Activated naive CD4-positive, alpha-beta T cell treated with anti-CD3 and anti-CD28 coated beads for 36 hours (primary cell): ENCODE results near the gene ATP6V0E1. TPM values are rescaled to one million over a fixed set of nuclear protein-coding genes. Genes with fewer than 3 reads are reported as not detected.
A peak's percentile ranks its signal among the peaks of the same experiment; 100 is the strongest.

ENCODE experiments used
- CTCF ChIA-PET: fragments of 350-600 bp; sonication (Branson Sonifier 250); formaldehyde crosslinking; loops from one replicate; lab custom pipeline; 2021; ENCODE audit warnings: antibody characterized with exemption; lab: Charles Lee
- DNase-seq: peaks from one replicate; pipeline ENCODE4 v3.0.0-alpha.2; 2020
- H3K27ac Mint-ChIP-seq: one replicate; pipeline ENCODE4 v1.8.0; 2021; ENCODE audit warnings: mild to moderate bottlenecking, mixed read lengths
- H3K27me3 Mint-ChIP-seq: one replicate; pipeline ENCODE4 v1.8.0; 2021; ENCODE audit warnings: low read depth, mixed read lengths
- H3K36me3 Mint-ChIP-seq: one replicate; pipeline ENCODE4 v1.8.0; 2021; ENCODE audit warnings: low read depth, mixed read lengths
- H3K4me1 Mint-ChIP-seq: one replicate; pipeline ENCODE4 v1.8.0; 2021; ENCODE audit warnings: low read depth, mixed read lengths
- H3K4me3 Mint-ChIP-seq: one replicate; pipeline ENCODE4 v1.8.0; 2021; ENCODE audit warnings: mild to moderate bottlenecking, moderate library complexity, mixed read lengths
- H3K9me3 Mint-ChIP-seq: one replicate; pipeline ENCODE4 v1.8.0; 2021; ENCODE audit warnings: mixed read lengths
- intact Hi-C: fragments of 100-400 bp; cut with micrococcal nuclease; formaldehyde crosslinking; loops from one replicate; pipeline ENCODE4 v1.15.1; 2023
- total RNA-seq, 2 experiments: library from RNA; stranded (reverse); gene quantifications; one replicate each; pipeline ENCODE4 v1.2.3, GENCODE V29; 2021

ATP6V0E1 gene
- 10 to 100 TPM; 70.9 to 71.9 TPM for total RNA-seq

DNA sequence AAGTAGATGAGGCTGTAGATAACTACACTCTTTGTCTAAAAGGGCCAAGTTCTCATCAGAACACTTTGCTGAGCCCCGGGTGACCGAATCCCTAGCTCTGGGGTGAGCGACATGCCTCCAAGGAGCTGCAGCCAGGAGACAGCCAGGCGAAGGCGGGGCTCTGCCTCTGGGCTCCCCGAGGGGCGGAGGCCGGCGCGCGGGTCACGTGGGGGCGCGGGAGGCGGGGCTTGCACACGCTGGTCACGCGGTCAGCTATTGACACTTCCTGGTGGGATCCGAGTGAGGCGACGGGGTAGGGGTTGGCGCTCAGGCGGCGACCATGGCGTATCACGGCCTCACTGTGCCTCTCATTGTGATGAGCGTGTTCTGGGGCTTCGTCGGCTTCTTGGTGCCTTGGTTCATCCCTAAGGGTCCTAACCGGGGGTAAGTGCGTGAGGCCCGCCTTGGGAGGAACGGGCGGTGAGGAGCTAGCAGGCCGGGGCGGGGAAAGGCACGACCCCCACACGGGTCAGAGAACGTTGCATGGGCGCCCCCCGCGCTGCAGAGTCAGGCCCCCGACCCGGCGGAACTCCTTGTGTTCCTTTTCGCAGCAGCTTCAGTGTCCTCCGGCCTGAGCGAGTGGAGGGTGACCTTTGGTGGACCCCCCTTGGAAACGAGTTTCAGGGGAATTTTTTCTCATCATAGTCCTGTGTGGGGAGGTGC, at the start of gene ATP6V0E1:
TSS of gene ATP6V0E1 (plus strand) at position 230 of the 702 bp plus-strand sequence. CDS start at position 320, 90 bp downstream.
- Mint-ChIP-seq H3K36me3 (peaks cover 20% of the 10 kb centered on the region), H3K4me1 (peaks cover 34% of the 10 kb centered on the region), H3K27me3 (no peaks in the 10 kb centered on the region), H3K4me3 (peak within 1 kb of the TSS; percentile 97), H3K27ac (peak within 1 kb of the TSS; percentile 97), H3K9me3 (no peaks in the 10 kb centered on the region)
- CTCF ChIA-PET = interaction anchor here (0.6 to 2.8 kb wide), 25 partner anchors 10 to 353 kb away, joined by 3 to 20 read pairs (median 4); partner anchors contain the start of gene BNIP1
- intact Hi-C loops = loop anchor here (1.0 to 2.0 kb wide), 11 partner anchors 24 to 633 kb away; partner anchors contain the start of genes BNIP1, BOD1, RPL26L1 and STC2
- peak; percentile 97 for DNase-seq

DNA sequence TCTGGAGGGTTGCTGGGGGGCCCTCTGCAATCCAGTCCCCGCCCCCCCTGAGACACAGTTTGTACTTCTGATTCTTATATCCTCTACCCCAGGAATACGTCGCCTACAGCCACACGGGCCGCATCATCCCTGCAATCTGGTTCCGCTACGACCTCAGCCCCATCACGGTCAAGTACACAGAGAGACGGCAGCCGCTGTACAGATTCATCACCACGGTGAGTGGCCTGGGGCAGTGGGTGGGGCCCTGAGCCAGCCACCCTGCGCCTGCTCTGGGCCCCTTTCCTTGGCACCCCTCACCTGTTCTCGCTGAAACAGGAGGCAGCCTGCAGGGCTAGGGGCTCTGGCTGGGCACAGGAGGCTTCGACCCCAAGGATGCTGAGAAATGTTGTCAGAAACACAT, 48.5 kb upstream of the ATP6V0E1 start:
- H3K36me3 Mint-ChIP-seq = peaks cover 3% of the 10 kb centered on the region
- H3K27ac Mint-ChIP-seq = no peak overlapping the region
- no peak for DNase-seq
- no peaks in the 10 kb centered on the region for H3K4me1 Mint-ChIP-seq
- no peak overlapping the region for H3K4me3 Mint-ChIP-seq
- intact Hi-C loops = loop anchor here (10.0 kb wide), 1 partner anchor 460 kb away; no protein-coding TSS in a partner anchor
- no peaks in the 10 kb centered on the region for H3K9me3 Mint-ChIP-seq
- CTCF ChIA-PET = interaction anchor here (1.0 to 15.8 kb wide), 2 partner anchors 218 to 223 kb away, joined by 4 to 274 read pairs; no protein-coding TSS in a partner anchor
- no peaks in the 10 kb centered on the region for H3K27me3 Mint-ChIP-seq

DNA sequence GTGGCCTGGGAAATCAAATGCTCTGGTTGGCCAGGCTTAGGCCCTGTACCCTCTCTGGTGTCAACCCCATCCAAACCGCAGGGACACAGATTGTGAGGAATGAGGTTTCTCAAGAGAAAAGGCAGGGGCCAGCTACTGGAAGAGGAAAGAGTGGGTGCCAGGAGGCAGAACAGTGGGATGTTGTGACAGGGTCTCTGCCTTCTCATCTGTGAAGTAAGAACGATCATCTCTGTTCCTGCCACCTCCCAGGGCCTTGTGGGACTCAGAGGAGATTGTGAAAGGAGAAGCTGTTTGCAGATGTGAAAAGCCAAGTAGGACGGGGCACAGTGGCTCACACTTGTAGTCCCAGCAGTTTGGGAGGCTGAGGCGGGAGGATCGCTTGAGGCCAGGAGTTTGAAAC, 47.2 kb upstream of the ATP6V0E1 start:
- H3K27ac Mint-ChIP-seq = no peak overlapping the region
- no peaks in the 10 kb centered on the region for H3K27me3 Mint-ChIP-seq
- CTCF ChIA-PET = interaction anchor here (1.2 to 15.8 kb wide), 3 partner anchors 10 to 239 kb away, joined by 4 to 274 read pairs (median 7); no protein-coding TSS in a partner anchor

DNA sequence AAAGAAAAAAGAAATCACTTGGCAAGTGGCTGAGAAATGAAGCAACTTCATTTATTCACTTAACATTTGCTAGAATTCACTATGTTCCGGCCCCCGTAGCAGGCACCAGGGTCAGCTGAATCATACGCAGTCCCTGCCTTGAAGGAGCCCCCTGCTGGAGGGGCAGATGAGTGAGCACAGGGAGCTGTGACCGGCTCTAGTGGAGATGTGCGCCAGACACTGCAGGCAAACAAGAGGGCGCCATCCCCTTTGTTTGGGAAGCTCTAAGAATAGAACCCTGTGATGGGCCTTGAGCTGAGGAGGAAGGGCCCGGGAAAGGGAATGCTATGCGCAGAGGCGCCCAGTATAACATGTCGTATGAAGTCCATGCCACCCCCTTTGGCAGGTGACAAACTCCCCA, 44.5 kb upstream of the ATP6V0E1 start:
- H3K9me3 Mint-ChIP-seq = no peaks in the 10 kb centered on the region
- H3K36me3 Mint-ChIP-seq = peaks cover 3% of the 10 kb centered on the region
- H3K4me3 Mint-ChIP-seq = no peak overlapping the region
- no peaks in the 10 kb centered on the region for H3K27me3 Mint-ChIP-seq
- intact Hi-C loops = loop anchor here (10.0 kb wide), 1 partner anchor 464 kb away; no protein-coding TSS in a partner anchor
- DNase-seq = peak; percentile 17
- CTCF ChIA-PET = interaction anchor here (0.6 to 15.8 kb wide), 2 partner anchors 227 to 637 kb away, joined by 3 to 274 read pairs; no protein-coding TSS in a partner anchor
- H3K27ac Mint-ChIP-seq = no peak overlapping the region
- H3K4me1 Mint-ChIP-seq = no peaks in the 10 kb centered on the region

More for the DNA sequence above, 47.2 kb upstream of the ATP6V0E1 start:
- DNase-seq = no peak
- H3K9me3 Mint-ChIP-seq = no peaks in the 10 kb centered on the region
- intact Hi-C loops = loop anchor here (10.0 kb wide), 1 partner anchor 462 kb away; no protein-coding TSS in a partner anchor
- no peak overlapping the region for H3K4me3 Mint-ChIP-seq
- peaks cover 3% of the 10 kb centered on the region for H3K36me3 Mint-ChIP-seq
- no peaks in the 10 kb centered on the region for H3K4me1 Mint-ChIP-seq

DNA sequence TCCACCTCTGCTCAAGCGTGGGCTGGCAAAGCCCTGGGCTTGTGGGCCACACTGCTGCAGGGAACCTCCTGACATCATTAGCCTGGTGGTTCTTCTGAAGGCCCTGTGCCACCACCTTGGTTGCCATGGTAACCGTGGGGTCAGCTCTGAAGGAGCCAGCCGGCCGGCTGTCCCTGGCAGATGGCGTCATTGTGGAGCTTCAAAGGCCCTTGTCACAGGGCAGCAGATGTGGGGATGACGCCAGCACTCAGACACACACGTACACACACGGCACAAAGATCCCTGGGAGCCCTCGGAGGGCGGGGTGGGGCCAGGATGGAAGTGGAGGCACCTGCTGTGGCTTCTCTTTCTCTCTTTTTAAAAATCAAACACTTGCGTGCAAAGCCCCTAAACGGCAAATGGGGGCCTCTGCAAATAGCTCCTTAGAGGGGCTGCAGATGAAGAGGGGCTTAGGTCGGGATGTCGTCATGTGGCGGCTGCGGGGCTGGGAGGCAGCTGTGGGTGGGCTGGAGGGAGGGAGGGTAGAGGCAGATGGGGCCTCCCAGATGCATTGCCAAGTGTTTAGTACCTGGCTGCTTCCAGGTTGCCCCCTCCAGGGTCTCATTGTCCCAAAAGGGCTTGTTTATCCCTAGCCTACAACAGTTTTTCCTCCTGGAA, 43.8 kb upstream of the ATP6V0E1 start:
- Mint-ChIP-seq H3K36me3 (peaks cover 3% of the 10 kb centered on the region), H3K27ac (no peak overlapping the region), H3K9me3 (no peaks in the 10 kb centered on the region), H3K27me3 (no peaks in the 10 kb centered on the region), H3K4me1 (no peaks in the 10 kb centered on the region), H3K4me3 (no peak overlapping the region)
- CTCF ChIA-PET = interaction anchor here (0.6 to 15.8 kb wide), 3 partner anchors 42 to 638 kb away, joined by 3 to 274 read pairs (median 3); no protein-coding TSS in a partner anchor
- intact Hi-C loops = loop anchor here (10.0 kb wide), 1 partner anchor 465 kb away; no protein-coding TSS in a partner anchor
- no peak for DNase-seq

DNA sequence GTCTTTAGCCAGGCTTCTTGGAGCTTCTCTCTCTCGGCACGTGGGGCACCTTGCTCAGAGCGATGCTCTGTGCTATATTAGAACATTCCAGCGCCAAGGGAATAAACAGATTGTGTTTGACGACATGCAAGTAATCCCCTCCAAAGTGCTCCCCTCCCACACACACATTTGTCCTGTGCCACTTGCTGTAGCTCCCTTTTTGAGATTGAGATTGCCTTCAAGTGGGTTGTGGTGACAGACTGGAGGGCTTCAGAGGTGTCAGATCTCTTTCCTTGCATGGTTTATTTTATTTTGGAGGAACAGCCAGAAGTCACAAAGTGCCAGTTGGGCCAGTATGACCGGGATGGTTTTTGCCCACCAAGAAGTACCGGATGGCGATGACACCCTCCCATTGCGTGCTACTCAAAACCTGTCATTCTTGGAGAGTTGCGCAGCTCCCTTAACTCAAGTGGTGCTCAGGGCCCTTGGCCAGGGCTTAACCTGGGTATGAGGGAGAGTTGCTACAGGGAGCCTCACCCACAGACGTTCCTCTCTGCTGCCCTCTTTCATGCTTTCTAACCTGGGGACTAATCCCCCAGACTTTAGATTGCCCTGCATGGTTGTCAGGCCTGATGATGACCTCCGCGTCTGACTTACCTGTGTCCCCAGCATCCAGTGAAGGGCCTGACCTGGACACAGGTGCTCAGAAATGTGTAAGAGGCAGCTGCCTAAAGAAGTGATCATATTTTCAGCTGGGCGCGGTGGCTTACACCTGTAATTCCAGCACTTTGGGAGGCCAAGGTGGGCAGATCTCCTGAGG, 43.1 kb upstream of the ATP6V0E1 start:
- Mint-ChIP-seq H3K27me3 (no peaks in the 10 kb centered on the region), H3K9me3 (no peaks in the 10 kb centered on the region), H3K4me3 (no peak overlapping the region), H3K36me3 (peaks cover 3% of the 10 kb centered on the region), H3K27ac (no peak overlapping the region), H3K4me1 (no peaks in the 10 kb centered on the region)
- CTCF ChIA-PET = interaction anchor here (0.7 to 15.8 kb wide), 3 partner anchors 42 to 229 kb away, joined by 3 to 274 read pairs (median 3); no protein-coding TSS in a partner anchor
- no peak for DNase-seq
- intact Hi-C loops = no loop called here

DNA sequence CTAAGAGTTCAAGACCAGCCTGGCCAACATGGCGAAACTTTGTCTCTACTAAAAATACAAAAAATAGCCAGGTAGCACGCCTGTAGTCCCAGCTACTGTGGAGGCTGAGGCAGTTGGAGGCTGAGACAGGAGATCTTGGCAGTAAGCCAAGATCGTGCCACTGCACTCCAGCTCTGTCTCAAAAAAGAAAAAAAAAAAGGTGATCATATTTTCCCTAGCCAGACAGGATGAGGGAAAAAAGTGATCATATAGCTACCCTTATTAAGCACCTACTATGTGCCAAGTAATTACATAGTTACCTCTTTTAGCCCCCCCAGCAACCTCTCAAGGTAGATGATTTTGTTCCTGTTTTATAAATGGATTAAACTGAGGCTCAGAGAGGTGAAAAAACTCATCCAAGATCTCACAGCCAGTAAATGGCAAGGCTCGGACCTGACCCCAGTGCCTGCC, 42.5 kb upstream of the ATP6V0E1 start:
- Mint-ChIP-seq H3K27me3 (no peaks in the 10 kb centered on the region), H3K4me3 (no peak overlapping the region), H3K36me3 (peaks cover 3% of the 10 kb centered on the region), H3K4me1 (no peaks in the 10 kb centered on the region), H3K9me3 (no peaks in the 10 kb centered on the region), H3K27ac (no peak overlapping the region)
- intact Hi-C loops = no loop called here
- DNase-seq = no peak
- CTCF ChIA-PET = interaction anchor here (0.7 kb wide), 1 partner anchor 225 kb away, joined by 3 read pairs; no protein-coding TSS in a partner anchor

DNA sequence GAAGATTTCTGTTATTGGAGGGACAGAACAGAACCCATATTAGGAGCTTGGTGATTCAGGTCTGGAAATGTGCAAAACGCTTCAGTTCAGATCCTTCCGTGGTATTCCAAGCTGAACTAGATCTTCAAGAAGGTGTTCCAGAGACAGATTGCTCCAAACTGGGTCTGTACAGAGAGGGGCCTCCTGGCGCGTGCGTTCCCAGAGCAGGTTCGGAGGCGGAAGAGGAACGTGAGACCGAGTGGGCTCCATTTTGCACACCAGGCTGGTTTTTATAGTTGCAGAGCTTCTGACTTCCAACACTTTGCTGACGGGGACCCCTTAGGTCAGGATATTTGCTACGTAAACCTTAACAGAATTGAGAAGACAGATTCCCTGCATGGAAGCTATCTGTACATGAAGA, 41.0 kb upstream of the ATP6V0E1 start:
- CTCF ChIA-PET = interaction anchor here (0.7 to 1.8 kb wide), 4 partner anchors 9 to 482 kb away, joined by 3 read pairs; no protein-coding TSS in a partner anchor
- Mint-ChIP-seq H3K27me3 (no peaks in the 10 kb centered on the region), H3K27ac (no peak overlapping the region), H3K9me3 (no peaks in the 10 kb centered on the region), H3K4me1 (no peaks in the 10 kb centered on the region), H3K36me3 (no peaks in the 10 kb centered on the region), H3K4me3 (no peak overlapping the region)
- intact Hi-C loops = no loop called here
- DNase-seq = no peak

DNA sequence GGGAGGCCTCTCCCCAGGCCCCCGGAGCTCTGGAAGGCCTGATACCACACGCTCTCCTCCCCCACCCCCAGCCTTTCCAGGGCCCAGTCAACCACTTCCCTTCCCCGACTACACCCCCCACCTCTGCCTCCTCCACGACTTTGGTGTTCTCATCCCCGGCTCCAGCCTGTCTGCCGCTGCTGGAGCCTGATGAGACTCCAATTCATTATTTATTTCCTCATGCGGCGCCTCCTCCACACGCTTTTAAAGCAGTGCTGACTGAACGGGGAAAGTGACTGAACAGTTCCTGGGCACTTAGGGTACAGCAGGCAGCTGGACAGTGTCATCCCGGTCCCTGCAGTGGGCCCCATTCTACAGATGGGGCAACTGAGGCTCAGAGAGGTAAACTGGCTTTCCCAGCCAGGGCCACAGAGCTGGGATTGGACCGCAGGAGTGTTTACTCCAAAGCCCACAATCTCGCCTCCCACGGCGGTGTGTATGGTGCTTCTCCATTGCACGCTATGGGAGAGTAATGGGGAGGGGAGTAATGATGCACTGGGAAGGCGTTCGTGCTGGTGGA, 40.2 kb upstream of the ATP6V0E1 start:
- intact Hi-C loops = no loop called here
- DNase-seq = no peak
- no peaks in the 10 kb centered on the region for H3K4me1 Mint-ChIP-seq
- no peak overlapping the region for H3K4me3 Mint-ChIP-seq
- no peaks in the 10 kb centered on the region for H3K27me3 Mint-ChIP-seq
- no peak overlapping the region for H3K27ac Mint-ChIP-seq
- no peaks in the 10 kb centered on the region for H3K9me3 Mint-ChIP-seq
- no peaks in the 10 kb centered on the region for H3K36me3 Mint-ChIP-seq
- CTCF ChIA-PET = interaction anchor here (1.8 kb wide), 1 partner anchor 10 kb away, joined by 3 read pairs; no protein-coding TSS in a partner anchor

DNA sequence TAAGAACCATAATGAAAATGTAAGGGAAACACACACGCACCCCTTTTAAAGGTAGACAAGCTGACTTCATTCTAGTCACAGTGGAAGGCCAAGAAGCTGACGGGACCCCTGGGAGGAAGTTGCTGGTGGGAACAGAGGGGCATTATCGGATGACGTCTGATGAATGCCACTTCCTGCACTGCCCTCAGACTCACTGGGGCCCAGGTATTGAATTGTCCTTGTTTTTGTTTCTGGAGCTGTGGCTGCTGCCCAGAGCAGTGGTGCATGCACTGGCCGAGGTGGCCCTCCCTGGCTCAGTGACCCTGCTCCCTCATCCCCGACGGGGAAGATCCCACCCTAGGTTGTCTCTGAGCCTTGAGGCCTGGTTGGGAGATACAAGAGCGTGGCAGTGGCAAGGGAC, 39.7 kb upstream of the ATP6V0E1 start:
- intact Hi-C loops = no loop called here
- Mint-ChIP-seq H3K9me3 (no peaks in the 10 kb centered on the region), H3K27ac (no peak overlapping the region), H3K27me3 (no peaks in the 10 kb centered on the region), H3K4me1 (no peaks in the 10 kb centered on the region), H3K4me3 (no peak overlapping the region), H3K36me3 (no peaks in the 10 kb centered on the region)
- DNase-seq = no peak
- CTCF ChIA-PET = no interaction called here

DNA sequence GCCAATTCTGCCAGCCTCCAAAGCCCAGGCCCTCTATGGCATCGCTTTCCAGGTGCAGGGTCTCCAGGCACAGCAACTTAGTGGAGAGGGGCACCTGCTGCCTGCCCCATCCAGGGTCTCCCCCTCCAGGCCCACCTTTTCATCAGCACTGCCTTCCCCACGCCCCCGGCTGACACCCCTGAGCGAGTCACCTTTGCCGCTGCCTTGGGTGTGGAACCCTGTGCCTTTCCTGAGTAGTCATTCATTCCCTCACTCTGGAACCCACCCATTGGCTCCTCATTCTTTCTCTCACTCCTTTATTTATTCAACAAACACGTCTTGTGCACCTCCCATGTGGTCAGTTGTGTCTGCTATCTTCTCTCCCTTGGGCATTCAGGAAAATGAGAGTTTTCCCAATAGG, 38.8 kb upstream of the ATP6V0E1 start:
- Mint-ChIP-seq H3K27me3 (no peaks in the 10 kb centered on the region), H3K27ac (no peak overlapping the region), H3K9me3 (no peaks in the 10 kb centered on the region), H3K36me3 (no peaks in the 10 kb centered on the region), H3K4me1 (no peaks in the 10 kb centered on the region), H3K4me3 (no peak overlapping the region)
- intact Hi-C loops = no loop called here
- CTCF ChIA-PET = interaction anchor here (0.6 kb wide), 1 partner anchor 166 kb away, joined by 3 read pairs; no protein-coding TSS in a partner anchor
- no peak for DNase-seq
